ENCODE results near the gene AMER1.
"Not testable (repeated sequence)": the region's sequence is repeated elsewhere in the genome, so short reads cannot be mapped to it uniquely, and the experiment has no call there.

Gene AMER1

DNA sequence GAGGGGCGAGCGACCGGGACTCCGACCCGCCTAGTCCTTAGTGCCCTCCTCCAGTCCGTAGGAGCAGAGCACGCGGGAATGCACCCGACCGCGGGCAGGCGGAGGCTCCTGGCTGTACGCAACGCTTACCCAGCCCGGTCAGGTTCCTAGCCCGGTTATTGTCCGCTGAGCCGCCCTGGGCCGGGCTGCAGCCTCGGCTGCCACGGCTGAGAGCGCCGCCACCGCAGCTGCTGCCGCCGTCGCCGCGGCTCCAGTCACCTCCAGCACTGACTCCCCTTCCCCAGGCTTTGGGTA, at the start of gene AMER1:
Gene AMER1, minus strand, starts transcription at position 268 of the 294 bp plus-strand sequence. CDS start 12,422 bp downstream, outside the sequence.
- H3K4me1 Mint-ChIP-seq, result peaks cover 25% of the 10 kb centered on the region
- DNase-seq (no peak), ATAC-seq (peak; percentile 67)
- peak within 1 kb of the TSS; percentile 87 to 91 for H3K4me3 Mint-ChIP-seq
- H3K9me3 Mint-ChIP-seq, result no peaks in the 10 kb centered on the region
- no peaks in the 10 kb centered on the region for H3K27me3 Mint-ChIP-seq
- peak within 1 kb of the TSS; percentile 92 to 95 for H3K27ac Mint-ChIP-seq

- ATAC-seq, result no peak
- H3K9me3 Mint-ChIP-seq, result peaks cover 0 to 6% of the 10 kb centered on the region in 2 donors
Measured at GRCh38 chrX:64230123-64230970, 24.8 kb upstream of the AMER1 start, which contains the start of gene ASB12. ASB12 (minus strand) TSS chrX:64230607; CDS start chrX:64225650, 4,957 bp downstream.

GRCh38 chrX:64229154-64229553, 23.6 kb upstream of the AMER1 start:
- ATAC-seq, result no peak
- no peak for DNase-seq
- Mint-ChIP-seq H3K4me3 (no peak overlapping the region), H3K9me3 (peaks cover 0 to 6% of the 10 kb centered on the region in 2 donors), H3K27ac (no peak overlapping the region), H3K27me3 (no peaks in the 10 kb centered on the region), H3K4me1 (no peaks in the 10 kb centered on the region)

More at GRCh38 chrX:64230123-64230970, 24.8 kb upstream of the AMER1 start, which contains the start of gene ASB12:
- DNase-seq, result no peak
- Mint-ChIP-seq H3K27me3 (no peaks in the 10 kb centered on the region), H3K4me1 (no peaks in the 10 kb centered on the region), H3K4me3 (no peak within 1 kb of the TSS), H3K27ac (no peak within 1 kb of the TSS)

GRCh38 chrX:64218023-64218422, 12.5 kb upstream of the AMER1 start:
- no peak for ATAC-seq
- Mint-ChIP-seq H3K4me3 (no peak overlapping the region), H3K9me3 (no peaks in the 10 kb centered on the region), H3K4me1 (peaks cover 6% of the 10 kb centered on the region), H3K27ac (no peak overlapping the region), H3K27me3 (no peaks in the 10 kb centered on the region)
- no peak for DNase-seq

DNA sequence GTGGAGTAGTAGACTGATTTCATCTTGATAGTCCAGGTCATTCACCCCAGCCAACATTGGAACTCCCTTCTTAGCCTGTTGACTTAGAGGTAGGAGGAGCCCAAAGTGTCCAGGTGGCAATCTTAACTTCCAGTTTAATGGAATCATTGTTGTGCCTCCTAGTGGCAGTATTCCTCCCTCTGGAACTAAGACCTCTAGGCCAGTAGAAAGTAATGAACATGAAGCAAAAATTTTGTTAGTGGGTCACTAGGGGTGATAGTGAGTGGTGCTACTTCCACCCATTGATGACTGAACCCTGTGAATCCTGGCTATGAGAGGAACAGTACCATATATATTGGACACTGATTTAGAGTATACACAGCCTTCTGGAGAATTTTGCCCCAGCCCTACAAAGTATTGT, 8.5 kb upstream of the AMER1 start:
- H3K9me3 Mint-ChIP-seq, H3K27me3 Mint-ChIP-seq, DNase-seq, ATAC-seq, H3K4me1 Mint-ChIP-seq, H3K4me3 Mint-ChIP-seq, H3K27ac Mint-ChIP-seq: not testable (repeated sequence)

- ATAC-seq, result no peak
- Mint-ChIP-seq H3K9me3 (no peaks in the 10 kb centered on the region), H3K4me1 (peaks cover 25% of the 10 kb centered on the region), H3K4me3 (peak overlapping the region; percentile 87 to 91), H3K27ac (peak overlapping the region; percentile 42 to 92), H3K27me3 (no peaks in the 10 kb centered on the region)
- no peak for DNase-seq
Measured at GRCh38 chrX:64206556-64207162, 1.2 kb upstream of the AMER1 start.

DNA sequence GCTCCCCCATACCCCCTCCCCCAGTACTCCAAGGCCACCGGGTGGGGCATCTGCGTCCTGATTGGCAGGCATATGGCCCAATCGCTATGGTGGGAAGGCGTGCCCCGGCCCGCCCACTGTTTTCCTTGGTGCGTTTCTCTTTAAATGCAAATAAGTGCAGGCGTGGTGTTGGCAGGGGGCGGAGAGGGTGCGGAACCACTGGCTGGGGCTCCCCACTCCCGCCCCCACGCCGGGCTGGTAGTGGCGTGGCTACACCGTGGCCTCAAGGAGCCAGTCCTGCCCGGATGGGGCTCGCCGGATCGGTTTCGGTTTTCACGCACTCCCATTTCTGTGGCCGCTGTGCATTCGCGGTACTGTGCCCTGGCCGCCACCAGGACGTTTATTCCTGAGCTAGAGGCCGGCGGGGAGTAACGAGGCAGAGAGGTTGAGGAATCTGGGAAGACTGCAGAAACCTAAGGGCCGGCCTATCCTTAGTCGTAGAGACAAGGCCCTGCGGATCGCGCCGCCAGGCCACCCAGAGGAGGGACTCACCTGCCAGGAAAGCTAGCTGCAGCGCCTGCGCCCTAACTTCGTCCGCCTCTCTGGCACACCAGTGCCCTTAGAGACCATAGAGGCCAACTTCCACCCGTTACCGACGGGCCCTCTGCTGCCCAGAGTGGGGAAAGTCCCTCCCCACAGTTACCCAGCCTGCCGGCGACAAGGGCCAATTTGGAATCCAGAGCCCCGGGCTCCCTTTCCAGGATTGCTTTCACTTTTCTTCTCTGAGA, 410 bp upstream of the AMER1 start:
- Mint-ChIP-seq H3K27me3 (no peaks in the 10 kb centered on the region), H3K27ac (peak overlapping the region; percentile 92 to 95), H3K4me1 (peaks cover 25% of the 10 kb centered on the region), H3K9me3 (no peaks in the 10 kb centered on the region), H3K4me3 (peak overlapping the region; percentile 87 to 91)
- peak; percentile 92 for ATAC-seq
- peak; percentile 80 to 88 for DNase-seq

DNA sequence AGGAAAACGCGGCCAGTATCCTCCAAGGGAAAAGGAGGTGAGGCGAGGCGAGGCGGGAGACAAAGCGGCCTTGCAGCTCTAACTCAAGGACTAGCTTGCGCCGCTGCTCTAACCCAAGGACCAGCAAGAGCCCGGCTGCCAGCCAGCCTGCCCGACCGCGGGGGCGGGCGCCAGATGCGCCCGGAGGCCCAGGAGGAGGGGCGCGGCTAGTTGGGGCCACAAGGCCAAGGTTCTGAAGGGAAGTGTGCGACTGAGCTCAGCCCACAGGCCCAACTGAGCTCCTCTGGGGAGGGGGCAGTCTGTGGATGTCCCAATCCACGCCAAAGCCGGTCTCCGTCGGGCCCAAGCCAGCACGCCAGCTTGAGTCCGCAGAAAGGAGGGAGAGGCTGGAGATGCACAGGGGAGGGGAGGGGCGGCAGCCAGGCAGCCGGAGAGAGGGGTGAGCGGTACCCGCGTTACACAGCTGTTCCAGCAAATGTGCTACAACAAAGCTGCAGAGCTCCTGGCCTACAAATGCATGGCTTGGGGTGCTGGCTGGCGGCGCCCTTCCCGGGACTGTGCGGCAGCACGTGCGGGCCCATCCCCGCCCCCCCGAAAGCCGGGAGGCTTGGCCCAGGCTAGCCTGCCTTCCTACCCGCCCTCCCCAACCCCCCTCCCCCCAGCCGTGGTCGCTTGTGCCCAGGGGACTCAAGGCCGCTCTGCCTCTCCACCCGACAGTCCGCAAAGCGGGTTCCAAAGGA, 637 bp downstream of the AMER1 start:
- Mint-ChIP-seq H3K4me3 (peak overlapping the region; percentile 87 to 91), H3K27ac (peak overlapping the region in 1 of 2 donors; percentile 54), H3K27me3 (no peaks in the 10 kb centered on the region), H3K4me1 (peaks cover 25% of the 10 kb centered on the region), H3K9me3 (no peaks in the 10 kb centered on the region)
- ATAC-seq, result peak; percentile 21
- peak; percentile 8 to 22 for DNase-seq

- no peak for ATAC-seq
- Mint-ChIP-seq H3K9me3 (no peaks in the 10 kb centered on the region), H3K27me3 (no peaks in the 10 kb centered on the region), H3K4me3 (peak overlapping the region; percentile 77 to 79), H3K27ac (peak overlapping the region in 1 of 2 donors; percentile 78), H3K4me1 (peaks cover 30% of the 10 kb centered on the region)
- no peak for DNase-seq
Measured at GRCh38 chrX:64204252-64204651, 1.3 kb downstream of the AMER1 start.

- no peak overlapping the region for H3K27ac Mint-ChIP-seq
- no peaks in the 10 kb centered on the region for H3K27me3 Mint-ChIP-seq
- H3K4me3 Mint-ChIP-seq, result no peak overlapping the region
- no peak for DNase-seq
- H3K9me3 Mint-ChIP-seq, result no peaks in the 10 kb centered on the region
- no peak for ATAC-seq
- H3K4me1 Mint-ChIP-seq, result peaks cover 42% of the 10 kb centered on the region
Measured at GRCh38 chrX:64202808-64203325, 2.6 kb downstream of the AMER1 start.

GRCh38 chrX:64198036-64198435, 7.5 kb downstream of the AMER1 start:
- H3K27me3 Mint-ChIP-seq, result no peaks in the 10 kb centered on the region
- no peaks in the 10 kb centered on the region for H3K9me3 Mint-ChIP-seq
- ATAC-seq, result no peak
- no peak for DNase-seq
- peaks cover 23% of the 10 kb centered on the region for H3K4me1 Mint-ChIP-seq
- peak overlapping the region in 1 of 2 donors; percentile 3 for H3K27ac Mint-ChIP-seq
- no peak overlapping the region for H3K4me3 Mint-ChIP-seq

DNA sequence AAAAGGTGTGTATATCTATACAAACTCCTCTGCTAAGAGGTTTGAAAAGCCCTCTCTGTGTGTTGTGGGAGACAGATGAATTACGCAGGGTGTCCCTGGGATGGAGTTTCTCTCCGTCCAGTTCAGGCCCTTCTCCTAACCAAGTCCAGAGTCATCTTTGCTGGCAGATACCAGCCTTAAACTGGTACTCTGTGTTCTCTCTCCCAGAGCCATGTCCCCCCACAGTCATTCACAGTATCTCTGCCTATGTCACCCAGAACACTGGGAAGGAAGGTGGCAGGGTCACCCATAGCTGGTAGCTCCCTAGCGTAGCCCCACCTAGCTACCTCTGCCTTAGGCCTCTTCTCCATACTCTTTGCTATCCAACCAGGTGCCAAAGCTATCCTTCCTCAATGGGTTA, 8.9 kb downstream of the AMER1 start:
- no peaks in the 10 kb centered on the region for H3K27me3 Mint-ChIP-seq
- H3K4me1 Mint-ChIP-seq, result peaks cover 17% of the 10 kb centered on the region
- H3K9me3 Mint-ChIP-seq, result no peaks in the 10 kb centered on the region
- ATAC-seq (no peak), DNase-seq (no peak)
- H3K27ac Mint-ChIP-seq, result no peak overlapping the region
- no peak overlapping the region for H3K4me3 Mint-ChIP-seq

DNA sequence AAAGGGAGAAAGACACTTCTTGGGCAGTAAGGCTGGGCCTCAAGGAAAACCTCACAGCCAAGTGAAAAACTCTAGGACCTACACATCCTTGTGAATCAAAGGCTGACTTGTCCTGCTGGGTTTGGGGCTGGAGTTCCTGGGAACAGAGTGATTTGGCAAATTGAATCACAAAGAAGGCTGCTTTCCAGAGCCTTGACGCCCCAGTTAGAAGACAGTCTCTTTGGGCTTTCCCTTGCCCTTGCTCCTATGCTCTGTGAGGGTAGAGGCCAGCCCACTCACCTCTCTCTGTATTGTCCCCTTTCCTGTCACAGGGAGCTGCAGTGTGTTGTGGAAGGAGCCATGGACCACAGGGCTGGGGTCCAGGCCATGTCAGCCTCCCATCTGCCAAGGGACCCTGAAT, 9.6 kb downstream of the AMER1 start:
- peaks cover 17% of the 10 kb centered on the region for H3K4me1 Mint-ChIP-seq
- H3K4me3 Mint-ChIP-seq, result no peak overlapping the region

GRCh38 chrX:64192673-64193072, 12.8 kb downstream of the AMER1 start:
- DNase-seq (no peak), ATAC-seq (no peak)
- H3K27ac Mint-ChIP-seq, result no peak overlapping the region
- H3K9me3 Mint-ChIP-seq, result no peaks in the 10 kb centered on the region
- no peaks in the 10 kb centered on the region for H3K4me1 Mint-ChIP-seq
- H3K27me3 Mint-ChIP-seq, result no peaks in the 10 kb centered on the region
- no peak overlapping the region for H3K4me3 Mint-ChIP-seq

More for the DNA sequence above, 9.6 kb downstream of the AMER1 start:
- H3K27ac Mint-ChIP-seq, result no peak overlapping the region
- no peaks in the 10 kb centered on the region for H3K27me3 Mint-ChIP-seq
- ATAC-seq (no peak), DNase-seq (no peak)
- H3K9me3 Mint-ChIP-seq, result no peaks in the 10 kb centered on the region

GRCh38 chrX:64192040-64192439, 13.5 kb downstream of the AMER1 start:
- H3K9me3 Mint-ChIP-seq, result no peaks in the 10 kb centered on the region
- no peaks in the 10 kb centered on the region for H3K4me1 Mint-ChIP-seq
- H3K27ac Mint-ChIP-seq, result no peak overlapping the region
- no peak overlapping the region for H3K4me3 Mint-ChIP-seq
- ATAC-seq (no peak), DNase-seq (no peak)
- no peaks in the 10 kb centered on the region for H3K27me3 Mint-ChIP-seq

Measured in stimulated activated naive CD8-positive, alpha-beta T cell treated with anti-CD3 and anti-CD28 coated beads, Interleukin-15, amount 100 ng/mL, for 72 hours (primary cell).